ENCODE results near the gene ADRM1.

DNA sequence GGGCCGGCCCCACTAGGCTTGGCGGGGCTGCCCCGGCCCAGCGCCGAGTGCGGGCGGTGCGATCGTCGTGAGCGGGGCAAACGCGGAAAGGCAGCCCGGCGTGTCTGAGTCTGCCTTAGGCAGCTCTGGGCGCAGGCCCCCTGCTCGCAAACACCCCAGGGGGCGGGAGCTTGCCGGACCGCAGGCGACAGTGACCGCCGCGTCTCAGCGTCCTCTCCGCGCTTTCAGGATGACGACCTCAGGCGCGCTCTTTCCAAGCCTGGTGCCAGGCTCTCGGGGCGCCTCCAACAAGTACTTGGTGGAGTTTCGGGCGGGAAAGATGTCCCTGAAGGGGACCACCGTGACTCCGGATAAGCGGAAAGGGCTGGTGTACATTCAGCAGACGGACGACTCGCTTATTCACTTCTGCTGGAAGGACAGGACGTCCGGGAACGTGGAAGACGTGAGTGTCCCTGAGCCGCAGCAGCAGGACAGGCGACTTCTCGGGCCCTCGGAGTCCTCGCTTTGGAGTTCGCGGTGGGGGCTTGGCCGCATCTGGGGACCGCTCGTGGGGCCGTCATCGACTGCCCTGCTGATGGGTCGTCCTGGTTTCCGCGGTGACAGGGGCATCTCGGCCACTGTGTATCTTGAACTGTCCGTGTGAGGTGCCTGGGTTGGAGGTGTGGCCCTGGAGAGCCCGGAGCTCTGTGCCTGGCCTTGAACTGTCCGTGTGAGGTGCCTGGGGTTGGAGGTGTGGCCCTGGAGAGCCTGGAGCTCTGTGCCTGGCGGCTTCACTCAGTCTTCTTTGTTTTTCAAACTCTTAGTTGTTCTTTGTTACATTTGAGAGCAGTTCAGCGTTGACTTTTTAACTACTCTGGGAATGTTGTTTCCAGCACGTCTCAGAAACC lies 786 bp downstream of the ADRM1 start:
- TF ChIP-seq, protein P1, sequence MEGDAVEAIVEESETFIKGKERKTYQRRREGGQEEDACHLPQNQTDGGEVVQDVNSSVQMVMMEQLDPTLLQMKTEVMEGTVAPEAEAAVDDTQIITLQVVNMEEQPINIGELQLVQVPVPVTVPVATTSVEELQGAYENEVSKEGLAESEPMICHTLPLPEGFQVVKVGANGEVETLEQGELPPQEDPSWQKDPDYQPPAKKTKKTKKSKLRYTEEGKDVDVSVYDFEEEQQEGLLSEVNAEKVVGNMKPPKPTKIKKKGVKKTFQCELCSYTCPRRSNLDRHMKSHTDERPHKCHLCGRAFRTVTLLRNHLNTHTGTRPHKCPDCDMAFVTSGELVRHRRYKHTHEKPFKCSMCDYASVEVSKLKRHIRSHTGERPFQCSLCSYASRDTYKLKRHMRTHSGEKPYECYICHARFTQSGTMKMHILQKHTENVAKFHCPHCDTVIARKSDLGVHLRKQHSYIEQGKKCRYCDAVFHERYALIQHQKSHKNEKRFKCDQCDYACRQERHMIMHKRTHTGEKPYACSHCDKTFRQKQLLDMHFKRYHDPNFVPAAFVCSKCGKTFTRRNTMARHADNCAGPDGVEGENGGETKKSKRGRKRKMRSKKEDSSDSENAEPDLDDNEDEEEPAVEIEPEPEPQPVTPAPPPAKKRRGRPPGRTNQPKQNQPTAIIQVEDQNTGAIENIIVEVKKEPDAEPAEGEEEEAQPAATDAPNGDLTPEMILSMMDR (IDR thresholded peaks at IDR 0.05): no peak
- TF ChIP-seq EP300 (IDR thresholded peaks at IDR 0.05): no peak
- peak in 1 of 4 donors; percentile 19 for TF ChIP-seq POLR2AphosphoS5 (IDR thresholded peaks at IDR 0.05)

Data from sigmoid colon (tissue), 4 donors.